ENCODE data around the gene LRRC36.

DNA sequence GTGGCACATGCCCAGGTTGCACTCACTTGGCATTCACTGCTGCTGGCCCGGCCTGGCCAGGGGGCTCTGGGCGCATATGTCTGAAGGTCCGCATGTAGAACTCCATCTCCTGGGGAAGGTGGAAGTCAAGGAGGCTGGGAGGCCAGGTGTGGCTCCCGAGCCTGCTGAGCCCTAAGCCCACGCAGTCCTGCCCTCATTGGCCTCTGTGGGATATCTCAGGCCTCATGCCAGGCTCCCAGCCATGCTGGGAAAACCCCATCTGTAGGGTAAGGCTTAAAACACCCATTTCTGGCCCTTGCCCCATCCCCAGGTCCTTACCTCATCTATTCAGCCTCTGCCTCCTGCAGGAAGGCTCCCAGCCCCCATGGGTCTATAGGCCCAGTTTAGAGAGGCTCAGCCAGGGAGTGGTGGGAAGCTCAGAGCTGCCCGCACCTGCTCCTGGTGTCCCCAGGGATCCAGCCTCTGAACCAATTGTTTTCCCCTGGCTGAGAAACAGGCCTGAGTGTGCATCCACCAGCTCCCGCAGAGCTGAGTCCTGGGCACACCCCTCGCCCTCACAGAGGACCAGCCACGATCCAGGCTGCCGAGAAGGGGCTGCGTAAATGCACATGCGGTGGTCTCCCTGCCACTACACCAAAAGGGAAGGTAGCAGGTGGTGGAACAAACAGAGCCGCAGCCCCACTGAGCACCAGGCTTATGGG lies 69.0 kb downstream of the LRRC36 start:
- TF ChIP-seq, protein P1, sequence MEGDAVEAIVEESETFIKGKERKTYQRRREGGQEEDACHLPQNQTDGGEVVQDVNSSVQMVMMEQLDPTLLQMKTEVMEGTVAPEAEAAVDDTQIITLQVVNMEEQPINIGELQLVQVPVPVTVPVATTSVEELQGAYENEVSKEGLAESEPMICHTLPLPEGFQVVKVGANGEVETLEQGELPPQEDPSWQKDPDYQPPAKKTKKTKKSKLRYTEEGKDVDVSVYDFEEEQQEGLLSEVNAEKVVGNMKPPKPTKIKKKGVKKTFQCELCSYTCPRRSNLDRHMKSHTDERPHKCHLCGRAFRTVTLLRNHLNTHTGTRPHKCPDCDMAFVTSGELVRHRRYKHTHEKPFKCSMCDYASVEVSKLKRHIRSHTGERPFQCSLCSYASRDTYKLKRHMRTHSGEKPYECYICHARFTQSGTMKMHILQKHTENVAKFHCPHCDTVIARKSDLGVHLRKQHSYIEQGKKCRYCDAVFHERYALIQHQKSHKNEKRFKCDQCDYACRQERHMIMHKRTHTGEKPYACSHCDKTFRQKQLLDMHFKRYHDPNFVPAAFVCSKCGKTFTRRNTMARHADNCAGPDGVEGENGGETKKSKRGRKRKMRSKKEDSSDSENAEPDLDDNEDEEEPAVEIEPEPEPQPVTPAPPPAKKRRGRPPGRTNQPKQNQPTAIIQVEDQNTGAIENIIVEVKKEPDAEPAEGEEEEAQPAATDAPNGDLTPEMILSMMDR (IDR thresholded peaks at IDR 0.05 in 4 of 5, conservative IDR thresholded peaks at IDR 0.05 in 1 of 5) = no peak
- no peak for TF ChIP-seq POLR2A (IDR thresholded peaks at IDR 0.05)
